NCI-H1436 treated with DMSO at 0.1 percent for 48 hours (cell line): ENCODE measurements around the gene RIC1.
"Not testable (repeated sequence)": the region's sequence is repeated elsewhere in the genome, so short reads cannot be mapped to it uniquely, and the experiment has no call there.

ENCODE experiments used
- DNase-seq: peaks from one replicate; lab custom pipeline; 2025; lab: John Stamatoyannopoulos, UW

The RIC1 gene

GRCh38 chr9:5675046-5675445 is 46.1 kb downstream of the RIC1 start:
- not testable (repeated sequence) for DNase-seq

- DNase-seq: not testable (repeated sequence)
These were observed 54.7 kb downstream of the RIC1 start for GRCh38 chr9:5683591-5683990.

GRCh38 chr9:5684101-5684500 is 55.2 kb downstream of the RIC1 start:
- no peak for DNase-seq

- no peak for DNase-seq
These were observed 59.2 kb downstream of the RIC1 start for GRCh38 chr9:5688109-5688508.

GRCh38 chr9:5690278-5690677 is 61.4 kb downstream of the RIC1 start:
- DNase-seq: no peak

GRCh38 chr9:5695860-5696259 is 67.0 kb downstream of the RIC1 start:
- DNase-seq: no peak

GRCh38 chr9:5696884-5697283 is 68.0 kb downstream of the RIC1 start:
- no peak for DNase-seq

- DNase-seq: no peak
These were observed 69.1 kb downstream of the RIC1 start for GRCh38 chr9:5698004-5698403.

- no peak for DNase-seq
These were observed 70.1 kb downstream of the RIC1 start for GRCh38 chr9:5698810-5699556.

GRCh38 chr9:5708414-5708813 is 79.5 kb downstream of the RIC1 start:
- no peak for DNase-seq

GRCh38 chr9:5712651-5713390 is 83.9 kb downstream of the RIC1 start:
- DNase-seq: no peak

GRCh38 chr9:5714501-5715401 is 85.8 kb downstream of the RIC1 start:
- no peak for DNase-seq

GRCh38 chr9:5715548-5716127 is 86.7 kb downstream of the RIC1 start:
- DNase-seq: no peak

GRCh38 chr9:5717434-5717833 is 88.5 kb downstream of the RIC1 start:
- not testable (repeated sequence) for DNase-seq

- no peak for DNase-seq
These were observed 89.6 kb downstream of the RIC1 start for GRCh38 chr9:5718296-5719032.

GRCh38 chr9:5719100-5719926 is 90.4 kb downstream of the RIC1 start:
- no peak for DNase-seq

- no peak for DNase-seq
These were observed 91.2 kb downstream of the RIC1 start for GRCh38 chr9:5720151-5720550.

- no peak for DNase-seq
These were observed 92.6 kb downstream of the RIC1 start for GRCh38 chr9:5721279-5722087.

- not testable (repeated sequence) for DNase-seq
These were observed 93.8 kb downstream of the RIC1 start for GRCh38 chr9:5722679-5723078.

- no peak for DNase-seq
These were observed 106.2 kb downstream of the RIC1 start for GRCh38 chr9:5735072-5735471.
